Transverse colon (tissue), 4 donors: ENCODE results near the gene STRN3.

Source experiments
- EP300 ChIP-seq: sonication (generic); formaldehyde crosslinking; IDR thresholded peaks from one replicate; pipeline ENCODE4 v1.6.1; 2017; ENCODE audit warnings: antibody characterized with exemption, low read depth
- POLR2A ChIP-seq: fragments of 450-650 bp; IDR thresholded peaks from one replicate; pipeline ENCODE4 v1.6.1; 2016; ENCODE audit warnings: antibody characterized with exemption, mild to moderate bottlenecking, moderate library complexity
- POLR2AphosphoS5 ChIP-seq, 3 donors: sonication (generic); formaldehyde crosslinking; IDR thresholded peaks; one replicate each; pipeline ENCODE4 v1.6.1; 2016; ENCODE audit warnings: antibody characterized with exemption in 3 of 3
- TF ChIP-seq, protein P1 (sequence below), 5 experiments: fragments of 200-600 bp in 3 of 5; fragments of 450-650 bp in 2 of 5; sonication (generic) in 3 of 5; IDR thresholded peaks; 1 replicate in 2 of 5; 2 replicates in 3 of 5; pipeline ENCODE4 v1.5.1; 2016 to 2017; ENCODE audit warnings: antibody characterized with exemption in 5 of 5, inconsistent platforms in 3 of 5, mild to moderate bottlenecking in 2 of 5, moderate library complexity in 1 of 5

DNA sequence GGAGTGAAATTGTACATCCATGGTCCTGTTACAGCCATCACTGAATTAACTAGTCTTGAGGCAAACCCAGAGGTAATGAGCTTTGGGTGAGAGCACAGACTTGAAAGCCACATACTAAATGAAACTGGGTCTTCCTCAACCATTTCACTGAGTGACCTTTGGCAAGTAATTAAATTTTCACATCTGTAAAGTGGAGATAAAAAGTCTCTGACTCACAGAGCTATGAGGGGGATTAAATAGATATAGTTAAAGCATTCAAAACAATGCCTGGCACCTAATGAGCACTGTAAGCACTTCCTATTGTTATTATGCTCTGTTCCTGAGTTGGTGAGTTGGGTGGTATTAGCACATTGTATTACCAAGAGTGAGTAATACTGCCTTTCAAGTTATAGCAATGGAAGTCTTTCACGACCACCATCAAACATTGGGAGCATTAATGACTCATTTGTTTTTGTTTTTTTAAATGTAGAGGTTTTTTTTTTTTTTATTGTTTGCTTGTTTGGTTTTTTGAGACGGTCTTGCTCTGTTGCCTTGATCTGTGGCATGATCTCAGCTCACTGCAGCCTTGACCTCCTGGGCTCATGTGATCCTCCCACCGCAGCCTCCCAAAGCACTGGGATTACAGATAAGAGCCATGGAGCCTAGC is 12.5 kb upstream of the STRN3 start:
- TF ChIP-seq, protein P1, sequence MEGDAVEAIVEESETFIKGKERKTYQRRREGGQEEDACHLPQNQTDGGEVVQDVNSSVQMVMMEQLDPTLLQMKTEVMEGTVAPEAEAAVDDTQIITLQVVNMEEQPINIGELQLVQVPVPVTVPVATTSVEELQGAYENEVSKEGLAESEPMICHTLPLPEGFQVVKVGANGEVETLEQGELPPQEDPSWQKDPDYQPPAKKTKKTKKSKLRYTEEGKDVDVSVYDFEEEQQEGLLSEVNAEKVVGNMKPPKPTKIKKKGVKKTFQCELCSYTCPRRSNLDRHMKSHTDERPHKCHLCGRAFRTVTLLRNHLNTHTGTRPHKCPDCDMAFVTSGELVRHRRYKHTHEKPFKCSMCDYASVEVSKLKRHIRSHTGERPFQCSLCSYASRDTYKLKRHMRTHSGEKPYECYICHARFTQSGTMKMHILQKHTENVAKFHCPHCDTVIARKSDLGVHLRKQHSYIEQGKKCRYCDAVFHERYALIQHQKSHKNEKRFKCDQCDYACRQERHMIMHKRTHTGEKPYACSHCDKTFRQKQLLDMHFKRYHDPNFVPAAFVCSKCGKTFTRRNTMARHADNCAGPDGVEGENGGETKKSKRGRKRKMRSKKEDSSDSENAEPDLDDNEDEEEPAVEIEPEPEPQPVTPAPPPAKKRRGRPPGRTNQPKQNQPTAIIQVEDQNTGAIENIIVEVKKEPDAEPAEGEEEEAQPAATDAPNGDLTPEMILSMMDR (IDR thresholded peaks at IDR 0.05) = no peak
- TF ChIP-seq POLR2A (no peak), POLR2AphosphoS5 (IDR thresholded peaks at IDR 0.05) (no peak), EP300 (no peak)
